Measurements from ENCODE around the gene TTYH1.

The TTYH1 gene

DNA sequence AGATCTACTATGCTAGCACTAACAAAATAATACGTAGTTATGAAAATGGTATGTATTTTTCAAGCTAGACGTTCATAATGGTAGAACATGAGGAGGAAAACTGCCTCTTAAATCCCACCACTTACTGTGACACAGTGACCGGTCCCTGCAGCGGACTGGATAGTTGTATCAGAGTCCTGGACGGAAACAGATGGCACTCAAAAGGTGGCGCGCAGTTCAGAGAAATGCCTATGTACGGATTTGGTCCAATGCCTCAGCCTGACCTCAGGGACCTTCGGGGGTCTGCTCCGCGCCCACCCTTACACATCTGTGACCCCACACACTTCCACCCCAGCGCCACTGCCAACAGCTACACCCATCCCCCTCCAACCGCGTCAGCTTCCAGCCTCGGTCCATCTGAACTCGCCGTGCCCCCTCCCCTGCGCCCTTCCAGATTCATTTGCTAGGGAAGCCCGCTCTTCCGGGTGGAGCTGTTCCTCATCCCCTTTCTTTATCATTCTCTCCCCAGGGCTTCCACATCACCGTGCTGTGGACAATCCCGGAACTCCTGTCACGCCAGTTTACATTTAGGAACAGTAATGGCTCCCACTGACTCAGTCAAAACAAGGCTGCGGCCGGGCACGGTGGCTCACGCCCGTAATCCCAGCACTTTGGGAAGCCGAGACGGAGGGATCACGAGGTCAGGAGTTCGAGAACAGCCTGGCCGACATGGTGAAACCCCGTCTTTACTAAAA lies 32.9 kb downstream of the TTYH1 start:
- peak; percentile 42 for DNase-seq

DNA sequence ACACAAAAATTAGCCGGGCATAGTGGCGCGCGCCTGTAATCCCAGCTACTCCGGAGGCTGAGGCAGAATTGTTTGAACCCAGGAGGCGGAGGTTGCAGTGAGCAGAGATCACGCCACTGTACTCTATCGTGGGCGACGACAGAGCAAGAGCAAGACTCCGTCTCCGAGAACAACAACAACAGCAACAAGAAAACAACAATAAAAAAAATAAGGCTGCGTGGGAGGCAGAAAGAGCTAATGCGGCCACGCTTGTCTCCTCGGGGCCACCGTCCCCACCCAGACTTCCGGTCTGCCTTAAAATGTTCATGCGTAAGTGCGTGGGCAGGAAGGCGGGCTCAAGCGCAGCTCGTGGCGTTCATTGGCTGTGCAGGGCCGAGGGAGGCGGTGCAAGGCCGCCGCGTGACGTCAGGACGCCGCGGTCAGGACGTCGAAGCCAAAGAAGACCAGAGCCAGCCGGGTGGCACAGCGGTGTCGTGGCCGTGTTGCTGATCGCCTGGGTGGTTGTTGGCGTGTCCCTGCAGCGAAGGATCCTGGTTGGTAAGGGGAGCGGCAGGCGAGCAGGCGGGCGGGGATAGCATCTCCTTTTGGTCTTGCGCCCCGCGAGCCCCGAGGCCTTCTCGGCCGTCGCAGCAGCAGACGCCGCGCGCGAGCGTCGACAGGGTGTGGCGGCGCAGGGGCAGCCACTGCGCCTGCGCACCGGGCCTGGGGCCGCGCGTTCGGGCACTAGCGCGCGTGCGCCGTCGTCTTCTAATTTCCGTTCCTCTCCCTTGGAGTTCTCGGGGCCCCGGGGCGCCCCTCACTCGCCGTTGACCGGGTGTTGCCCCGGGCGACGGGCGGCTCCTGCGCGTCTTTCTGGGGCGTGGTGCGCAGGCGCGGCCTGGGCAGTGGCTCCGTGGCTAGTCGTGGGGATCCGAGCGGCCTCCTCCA lies 33.8 kb downstream of the TTYH1 start, which contains the start of gene LENG8:
TSS of gene LENG8 (plus strand) at position 426 of the 927 bp plus-strand sequence. CDS start 2,146 bp downstream, outside the sequence.
- peak; percentile 98 for DNase-seq

DNA sequence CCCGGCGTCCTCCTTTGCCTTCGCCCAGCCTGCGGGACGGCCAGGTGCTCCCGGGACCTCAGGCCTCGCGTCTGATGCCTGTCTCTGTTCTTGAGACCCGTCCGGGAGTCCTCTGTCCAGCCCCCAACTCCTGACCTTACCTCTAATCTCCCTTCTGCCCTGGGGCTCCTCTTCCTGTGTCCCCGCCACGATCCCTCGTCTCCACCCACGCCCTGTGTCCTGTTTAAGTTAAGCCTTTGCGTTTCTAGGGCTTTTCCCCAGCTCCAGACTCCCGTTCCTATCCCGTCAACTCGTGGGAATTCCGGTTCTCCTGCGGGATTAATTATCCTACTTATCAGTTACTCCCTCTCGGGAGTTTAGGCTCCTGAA lies 34.4 kb downstream of the TTYH1 start:
- no peak for DNase-seq

DNA sequence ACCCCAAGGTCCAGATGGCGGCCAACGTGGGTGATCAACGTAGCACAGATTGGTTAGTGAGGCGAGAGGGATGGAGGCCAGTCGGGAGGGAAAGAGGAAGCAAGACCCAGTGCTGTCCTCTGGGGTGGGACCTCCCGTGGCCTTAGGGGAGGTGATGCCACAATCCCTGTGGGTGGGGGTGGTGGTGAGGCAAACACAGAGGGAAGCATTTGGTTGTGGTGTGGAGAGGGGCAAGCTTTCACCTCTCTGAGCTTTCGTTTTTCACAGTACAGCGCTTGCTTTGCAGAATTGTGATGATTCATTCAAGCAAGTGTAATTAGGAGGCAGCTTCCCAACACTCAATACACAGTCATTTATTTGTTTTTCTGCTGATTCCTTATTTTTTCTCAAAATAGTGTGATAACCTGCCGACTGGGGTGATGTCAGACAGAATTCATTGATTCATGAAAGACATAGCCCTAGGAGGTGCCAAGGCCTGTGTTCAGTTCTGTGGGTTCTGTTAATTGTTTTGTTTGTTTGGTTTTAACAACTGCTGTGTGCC lies 36.1 kb downstream of the TTYH1 start:
- no peak for DNase-seq

DNA sequence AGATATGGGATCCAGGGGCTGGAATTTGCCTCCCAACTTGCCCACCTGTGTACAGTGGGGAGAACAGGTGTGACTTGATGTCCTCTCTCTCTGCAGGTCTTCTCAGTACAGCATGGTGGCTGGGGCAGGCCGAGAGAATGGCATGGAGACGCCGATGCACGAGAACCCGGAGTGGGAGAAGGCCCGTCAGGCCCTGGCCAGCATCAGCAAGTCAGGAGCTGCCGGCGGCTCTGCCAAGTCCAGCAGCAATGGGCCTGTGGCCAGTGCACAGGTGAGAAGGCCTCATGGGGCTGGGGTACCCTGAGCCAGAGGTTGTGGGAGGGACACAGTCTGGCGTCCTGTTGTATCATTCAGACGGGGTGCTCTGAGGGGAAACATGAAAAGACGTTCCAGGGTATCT lies 36.7 kb downstream of the TTYH1 start:
- DNase-seq = no peak

DNA sequence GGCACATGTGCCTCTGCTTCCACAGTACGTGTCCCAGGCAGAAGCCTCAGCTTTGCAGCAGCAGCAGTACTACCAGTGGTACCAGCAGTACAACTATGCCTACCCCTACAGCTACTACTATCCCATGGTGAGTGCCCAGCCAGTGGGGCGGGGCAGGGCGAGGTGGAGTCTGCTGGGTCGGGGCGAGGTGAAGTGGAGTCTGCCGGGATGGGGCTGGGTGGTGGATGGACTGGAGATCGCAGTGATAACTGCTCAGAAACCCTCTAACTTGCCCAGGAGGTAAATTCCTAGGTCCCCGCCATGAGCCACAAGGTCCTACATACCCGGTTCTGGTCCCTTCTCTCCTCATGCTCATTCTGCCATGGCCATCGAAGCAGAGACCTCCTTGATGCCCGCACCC lies 37.4 kb downstream of the TTYH1 start:
- no peak for DNase-seq

DNA sequence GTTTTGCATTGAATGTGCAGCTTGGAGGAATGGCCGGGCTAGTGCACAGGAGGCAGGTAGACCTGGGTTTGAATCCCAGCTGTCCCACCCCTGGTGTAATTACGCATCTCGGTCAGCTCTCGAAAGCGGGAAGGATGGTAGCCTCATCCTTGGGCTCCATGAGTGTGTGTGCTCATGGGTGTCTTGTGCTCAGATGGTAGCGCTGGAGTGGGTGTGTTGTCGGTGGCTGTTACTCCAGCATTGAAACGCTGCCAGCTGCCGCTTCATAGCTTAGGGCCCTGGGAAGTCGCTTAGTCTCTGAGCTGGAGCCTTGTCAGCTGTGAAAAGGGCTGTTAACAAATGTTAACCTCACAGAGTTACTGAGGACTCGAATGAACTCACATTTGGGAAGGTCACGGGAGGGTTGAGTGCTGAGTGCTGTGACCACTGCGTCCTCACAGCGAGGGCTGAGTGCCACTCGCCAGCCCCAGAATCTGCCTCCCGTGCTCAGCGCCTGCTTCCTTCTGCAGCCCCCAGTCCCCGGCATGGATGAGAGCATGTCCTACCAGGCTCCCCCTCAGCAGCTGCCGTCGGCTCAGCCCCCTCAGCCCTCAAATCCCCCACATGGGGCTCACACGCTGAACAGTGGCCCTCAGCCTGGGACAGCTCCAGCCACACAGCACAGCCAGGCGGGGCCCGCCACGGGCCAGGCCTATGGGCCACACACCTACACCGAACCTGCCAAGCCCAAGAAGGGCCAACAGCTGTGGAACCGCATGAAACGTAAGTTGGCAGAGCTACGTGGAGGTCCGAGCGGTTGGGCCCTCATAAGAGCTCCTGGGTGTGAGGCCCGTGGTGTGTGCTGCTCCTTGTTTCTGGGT lies 38.9 kb downstream of the TTYH1 start:
- DNase-seq = no peak

DNA sequence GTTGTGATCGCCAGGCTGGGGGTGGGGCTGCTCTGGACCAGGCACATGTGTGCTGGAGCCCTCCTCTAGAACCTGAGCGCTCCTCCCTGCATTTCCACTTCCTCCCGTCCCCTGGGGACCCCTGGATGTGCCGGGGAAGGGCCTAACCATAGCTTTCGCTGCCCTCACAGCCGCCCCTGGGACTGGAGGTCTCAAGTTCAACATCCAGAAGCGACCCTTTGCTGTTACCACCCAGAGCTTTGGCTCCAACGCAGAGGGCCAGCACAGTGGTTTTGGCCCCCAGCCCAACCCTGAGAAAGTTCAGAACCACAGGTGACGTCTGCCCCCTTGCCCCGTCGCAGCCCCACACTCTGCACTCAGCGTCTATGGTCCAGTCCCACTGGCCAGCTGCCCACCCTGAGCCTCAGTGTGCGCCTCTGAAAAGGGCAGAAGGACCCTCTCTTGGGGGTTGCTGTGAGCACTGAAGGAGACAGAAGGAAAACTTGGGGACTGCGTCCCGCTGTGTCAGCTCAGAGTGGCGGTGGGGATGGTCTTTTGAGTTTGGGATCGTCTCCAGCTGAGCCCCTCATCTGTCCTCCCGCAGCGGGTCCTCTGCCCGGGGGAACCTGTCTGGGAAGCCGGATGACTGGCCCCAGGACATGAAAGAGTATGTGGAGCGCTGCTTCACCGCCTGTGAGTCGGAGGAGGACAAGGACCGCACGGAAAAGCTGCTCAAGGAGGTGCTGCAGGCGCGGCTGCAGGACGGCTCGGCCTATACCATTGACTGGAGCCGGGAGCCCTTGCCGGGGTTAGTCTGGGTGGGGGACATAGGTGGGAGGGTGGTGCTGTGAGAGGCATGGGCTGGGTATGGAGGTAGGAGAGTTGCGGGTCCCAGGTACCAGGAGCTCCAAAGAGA lies 39.8 kb downstream of the TTYH1 start:
- no peak for DNase-seq

DNA sequence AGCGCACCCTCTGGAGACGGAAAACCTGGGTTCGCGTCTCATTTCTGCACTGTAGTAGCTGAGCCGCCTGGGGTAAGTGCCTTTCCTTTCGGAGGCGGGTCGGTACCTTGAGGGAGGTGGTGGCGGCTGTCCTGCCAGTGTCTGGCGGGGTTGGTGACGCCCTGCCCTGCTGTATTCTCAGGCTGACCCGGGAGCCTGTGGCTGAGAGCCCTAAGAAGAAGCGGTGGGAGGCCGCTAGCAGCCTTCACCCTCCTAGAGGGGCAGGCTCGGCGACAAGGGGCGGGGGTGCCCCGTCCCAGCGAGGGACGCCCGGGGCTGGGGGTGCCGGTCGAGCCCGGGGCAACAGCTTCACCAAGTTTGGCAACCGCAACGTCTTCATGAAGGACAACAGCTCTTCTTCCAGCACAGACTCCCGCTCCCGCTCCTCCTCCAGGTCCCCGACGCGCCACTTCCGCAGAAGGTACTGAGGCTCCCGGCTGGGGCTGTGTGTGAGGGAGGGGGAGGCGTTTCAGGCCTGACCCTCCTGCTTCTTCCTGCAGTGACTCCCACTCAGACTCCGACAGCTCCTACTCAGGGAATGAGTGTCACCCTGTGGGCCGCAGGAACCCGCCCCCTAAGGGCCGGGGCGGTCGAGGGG lies 40.6 kb downstream of the TTYH1 start:
- no peak for DNase-seq

DNA sequence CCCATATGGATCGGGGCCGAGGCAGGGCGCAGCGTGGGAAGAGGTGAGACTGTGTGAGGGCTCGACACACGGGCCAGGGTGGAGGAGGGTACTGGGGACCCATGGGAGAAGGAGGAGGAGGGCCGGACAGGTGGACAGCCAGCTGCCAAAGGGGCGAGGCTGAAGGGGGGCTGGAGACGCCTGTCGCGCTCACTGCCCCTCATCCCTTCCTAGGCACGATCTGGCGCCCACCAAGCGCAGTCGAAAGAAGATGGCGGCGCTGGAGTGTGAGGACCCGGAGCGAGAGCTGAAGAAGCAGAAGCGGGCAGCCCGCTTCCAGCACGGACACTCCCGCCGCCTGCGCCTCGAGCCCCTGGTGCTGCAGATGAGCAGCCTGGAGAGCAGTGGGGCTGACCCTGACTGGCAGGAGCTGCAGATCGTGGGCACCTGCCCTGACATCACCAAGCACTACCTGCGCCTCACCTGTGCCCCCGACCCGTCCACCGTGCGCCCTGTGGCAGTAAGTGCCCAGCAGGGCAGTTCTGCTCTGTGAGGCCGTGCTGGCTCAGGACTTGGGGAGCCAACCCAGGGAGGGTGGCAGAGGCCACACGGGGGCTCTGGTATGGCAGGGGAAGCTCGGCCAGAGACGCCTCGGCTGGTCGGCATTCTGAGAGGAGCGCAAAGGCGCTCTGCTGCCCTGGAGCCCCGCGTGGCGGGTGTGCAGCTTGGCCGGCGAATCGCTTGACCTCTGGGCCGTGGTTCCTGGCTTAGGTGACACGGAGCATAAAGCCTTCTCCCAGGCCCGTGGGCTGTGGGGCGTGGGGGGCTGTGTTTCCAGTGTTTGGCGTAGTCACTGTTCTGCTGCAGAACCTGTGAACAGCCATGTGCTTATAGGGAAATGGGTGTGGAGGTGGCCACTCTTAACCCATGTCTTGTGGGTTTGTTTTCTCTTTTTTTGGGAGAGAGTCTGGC lies 41.4 kb downstream of the TTYH1 start:
- no peak for DNase-seq

DNA sequence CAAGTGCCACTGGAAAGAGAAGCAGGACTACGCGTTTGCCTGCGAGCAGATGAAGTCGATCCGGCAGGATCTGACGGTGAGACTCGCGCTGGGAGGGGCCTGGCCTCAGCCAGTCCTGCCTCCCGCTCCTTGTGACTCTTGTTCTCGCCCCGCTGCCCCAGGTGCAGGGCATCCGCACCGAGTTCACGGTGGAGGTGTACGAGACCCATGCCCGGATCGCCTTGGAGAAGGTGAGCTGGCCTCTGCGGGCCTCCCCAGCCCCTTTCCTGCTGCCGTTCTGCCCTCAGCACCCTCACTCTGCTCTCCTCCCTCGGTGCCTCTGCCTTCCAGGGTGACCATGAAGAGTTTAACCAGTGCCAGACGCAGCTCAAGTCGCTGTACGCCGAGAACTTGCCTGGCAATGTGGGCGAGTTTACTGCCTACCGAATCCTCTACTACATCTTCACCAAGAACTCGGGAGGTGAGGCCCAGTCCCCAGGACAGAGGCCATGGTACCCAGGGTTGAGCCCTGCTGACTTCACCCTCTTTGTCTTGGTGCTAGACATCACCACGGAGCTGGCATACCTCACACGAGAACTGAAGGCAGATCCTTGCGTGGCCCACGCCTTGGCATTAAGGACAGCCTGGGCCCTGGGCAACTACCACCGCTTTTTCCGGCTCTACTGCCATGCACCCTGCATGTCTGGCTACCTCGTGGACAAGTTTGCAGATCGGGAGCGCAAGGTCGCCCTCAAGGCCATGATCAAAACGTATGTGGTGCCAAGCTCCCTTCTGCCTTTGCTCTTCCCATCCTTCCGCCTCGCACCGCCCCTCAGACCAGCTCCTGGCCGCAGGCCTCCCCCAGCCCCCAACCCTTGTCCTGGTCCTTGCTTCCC lies 42.7 kb downstream of the TTYH1 start:
- DNase-seq = no peak

DNA sequence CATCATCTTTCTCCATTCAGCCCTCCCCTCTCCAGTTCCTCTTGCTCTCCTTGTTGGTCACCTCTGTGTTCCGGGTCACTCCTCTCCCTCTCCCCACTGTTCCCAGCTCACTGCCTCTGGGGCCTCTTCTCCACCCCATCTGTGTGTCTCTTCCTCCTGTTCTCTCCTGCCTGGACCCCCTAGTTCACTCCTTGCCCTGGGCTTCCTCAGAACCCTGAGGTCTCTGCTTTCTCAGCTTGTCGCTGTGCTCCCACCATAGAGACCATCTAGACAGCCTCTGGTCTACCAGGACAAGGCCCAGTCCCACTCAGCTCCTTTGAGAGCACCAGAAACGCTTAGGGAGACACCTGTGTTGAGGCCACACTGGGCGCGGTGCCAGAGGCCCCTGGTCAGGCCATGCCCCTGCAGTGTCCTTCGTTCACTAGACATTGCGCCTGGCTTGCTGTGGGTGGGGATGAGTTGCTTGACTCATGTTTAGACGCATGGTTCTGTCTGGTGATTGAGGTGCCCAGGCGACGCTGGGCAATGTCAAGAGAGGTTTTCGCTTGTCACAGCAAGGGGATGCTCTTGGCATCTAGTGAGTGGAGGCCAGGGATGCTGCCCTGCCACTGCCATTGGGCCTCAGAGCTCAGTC lies 43.5 kb downstream of the TTYH1 start:
- DNase-seq = no peak

DNA sequence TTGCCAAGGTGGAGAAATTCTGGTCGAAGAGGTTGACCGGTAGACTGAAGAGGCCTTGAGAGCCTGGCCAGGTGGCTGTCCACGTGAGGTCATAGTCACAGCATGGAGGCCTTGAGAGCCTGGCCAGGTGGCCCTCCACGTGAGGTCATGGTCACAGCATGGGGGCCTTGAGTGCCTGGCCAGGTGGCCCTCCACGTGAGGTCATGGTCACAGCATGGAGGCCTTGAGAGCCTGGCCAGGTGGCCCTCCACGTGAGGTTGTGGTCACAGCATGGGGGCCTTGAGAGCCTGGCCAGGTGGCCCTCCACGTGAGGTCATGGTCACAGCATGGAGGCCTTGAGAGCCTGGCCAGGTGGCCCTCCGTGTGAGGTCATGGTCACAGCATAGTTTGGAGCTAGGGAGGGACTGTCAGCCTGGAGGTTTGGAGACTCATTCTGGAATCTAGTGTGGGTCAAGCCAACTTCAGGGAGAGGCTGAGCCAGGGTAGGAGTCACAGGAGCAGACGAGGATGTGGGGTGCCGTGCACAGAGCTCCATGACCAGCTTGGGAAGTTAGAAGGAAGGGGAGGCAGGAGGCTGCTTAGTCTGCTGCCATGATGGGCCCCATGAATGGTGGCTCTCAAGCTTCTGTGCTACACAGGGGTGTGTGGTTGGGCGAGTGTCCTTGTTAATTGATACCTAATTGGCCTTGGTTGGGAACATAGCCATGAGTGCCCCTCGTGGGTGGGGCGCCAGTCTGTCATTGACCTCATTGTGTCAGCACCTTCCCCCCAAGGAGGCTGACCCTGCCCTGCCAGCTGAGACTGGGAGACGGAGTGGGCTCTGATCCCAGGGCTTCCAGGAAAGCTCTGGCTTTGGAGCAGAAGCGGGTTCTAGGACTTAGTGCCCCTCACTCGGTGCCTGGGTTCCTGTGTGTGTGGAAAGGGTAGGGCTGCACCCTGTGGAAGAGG lies 44.3 kb downstream of the TTYH1 start:
- no peak for DNase-seq

DNA sequence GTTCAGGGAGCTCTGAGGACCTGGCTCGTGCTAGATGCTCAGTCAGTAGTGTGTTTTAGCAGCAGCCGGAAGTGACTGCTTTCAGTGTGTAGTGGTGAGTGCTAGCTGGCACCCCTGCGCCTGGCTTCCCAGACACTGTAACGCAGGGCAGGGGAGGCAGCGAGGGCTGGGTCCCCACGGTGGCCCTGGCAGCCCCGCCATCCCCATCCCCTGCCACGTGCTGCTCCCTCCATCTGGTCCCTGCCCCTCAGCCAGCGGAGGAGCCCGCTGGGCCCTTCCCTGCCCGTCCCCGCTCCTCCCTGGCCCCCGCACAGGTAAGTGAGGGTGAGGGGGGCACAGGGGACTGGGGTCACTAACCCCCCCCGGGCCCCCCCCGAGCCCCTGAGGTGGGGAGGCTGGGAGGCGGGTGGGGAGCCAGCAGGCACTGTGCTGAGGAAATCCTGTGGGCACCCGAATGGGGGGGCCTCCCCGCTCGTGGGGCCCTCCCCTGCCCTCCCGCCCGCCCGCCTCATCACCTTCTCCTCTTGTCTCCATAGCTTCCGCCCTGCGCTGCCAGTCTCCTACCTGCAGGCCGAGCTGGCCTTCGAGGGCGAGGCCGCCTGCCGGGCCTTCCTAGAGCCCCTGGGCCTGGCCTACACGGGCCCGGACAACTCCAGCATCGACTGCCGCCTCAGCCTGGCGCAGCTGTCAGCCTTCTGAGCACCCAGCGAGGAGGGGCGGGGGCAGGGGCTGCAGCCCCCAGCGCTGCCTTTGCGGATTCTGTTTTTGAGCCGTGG lies 45.2 kb downstream of the TTYH1 start:
- DNase-seq = no peak

DNA sequence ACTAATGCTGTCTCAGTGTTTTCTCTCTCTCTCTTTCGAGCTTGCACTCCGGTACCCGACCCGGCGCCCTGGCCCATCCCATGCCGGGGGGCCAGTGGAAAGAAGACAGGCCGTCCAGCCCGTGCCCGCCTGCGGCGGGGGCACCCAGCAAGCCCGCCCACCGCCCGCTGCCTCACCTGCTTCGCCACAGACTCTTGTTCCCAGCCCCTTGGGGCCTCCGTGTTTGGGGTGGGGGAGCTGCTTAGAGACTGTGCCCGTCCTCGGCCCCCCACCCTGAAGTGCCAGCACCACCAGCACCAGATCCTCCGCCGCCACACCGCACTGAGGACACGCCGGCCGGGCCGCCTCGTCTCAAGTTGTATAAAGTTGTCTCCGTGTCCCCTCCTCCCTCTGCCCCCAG lies 45.9 kb downstream of the TTYH1 start:
- DNase-seq = no peak

DNA sequence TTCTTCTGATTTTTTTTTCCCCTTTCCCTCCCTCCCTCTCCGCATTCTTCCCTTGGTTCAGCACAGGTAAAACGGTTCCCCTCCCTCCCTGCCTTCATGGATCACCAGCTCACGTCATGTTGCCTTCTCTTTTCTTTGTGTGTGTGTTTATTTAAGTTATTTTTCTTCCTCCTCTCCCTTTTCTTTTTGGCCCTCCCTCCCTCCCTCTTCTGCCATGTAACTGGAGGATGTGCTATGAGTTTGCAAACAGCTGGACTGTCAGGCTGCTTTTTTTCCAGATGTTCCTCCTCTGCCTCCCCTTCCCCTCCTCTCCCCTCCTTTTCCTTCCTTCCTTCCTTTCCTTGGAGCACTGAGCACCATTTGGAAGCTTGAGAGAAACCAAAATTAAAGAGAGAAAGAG lies 46.3 kb downstream of the TTYH1 start:
- no peak for DNase-seq
